Smooth muscle cell (in vitro differentiated cells): ENCODE data around the gene P2RX5. TPM values are rescaled to one million over a fixed set of nuclear protein-coding genes. Genes with fewer than 3 reads are reported as not detected.

ENCODE experiments used
- DNase-seq: peaks from one replicate; lab custom pipeline; 2025; ENCODE audit not compliant: unreplicated experiment; lab: John Stamatoyannopoulos, UW
- H2AFZ ChIP-seq: fragments of 200-600 bp; sonication (generic); 2 replicates; pipeline ENCODE4 v1.6.0; 2016; ENCODE audit warnings: antibody characterized with exemption, low read depth, mild to moderate bottlenecking
- H3F3A ChIP-seq: fragments of 200-600 bp; sonication (generic); 2 replicates; pipeline ENCODE4 v1.6.0; 2017; ENCODE audit warnings: antibody characterized with exemption, low read depth
- H3K27ac ChIP-seq: fragments of 200-600 bp; sonication (generic); 2 replicates; pipeline ENCODE4 v1.5.1; 2016; ENCODE audit warnings: low read depth, mild to moderate bottlenecking
- H3K27me3 ChIP-seq: fragments of 200-600 bp; sonication (generic); 2 replicates; pipeline ENCODE4 v1.6.1; 2016; ENCODE audit warnings: low read depth, mild to moderate bottlenecking
- H3K36me3 ChIP-seq: fragments of 200-600 bp; sonication (generic); 2 replicates; pipeline ENCODE4 v1.5.1; 2016; ENCODE audit warnings: low read depth
- H3K4me1 ChIP-seq: fragments of 200-600 bp; sonication (generic); 2 replicates; pipeline ENCODE4 v1.5.1; 2016; ENCODE audit warnings: low read depth
- H3K4me2 ChIP-seq: fragments of 200-600 bp; sonication (generic); 2 replicates; pipeline ENCODE4 v1.6.0; 2016; ENCODE audit warnings: mild to moderate bottlenecking
- H3K4me3 ChIP-seq: fragments of 200-600 bp; sonication (generic); 2 replicates; pipeline ENCODE4 v1.5.1; 2016; ENCODE audit warnings: mild to moderate bottlenecking
- H3K79me2 ChIP-seq: fragments of 200-600 bp; sonication (generic); 2 replicates; pipeline ENCODE4 v1.6.0; 2016; ENCODE audit warnings: low read depth, mild to moderate bottlenecking
- H3K9ac ChIP-seq: fragments of 200-600 bp; sonication (generic); 2 replicates; pipeline ENCODE4 v1.6.0; 2016; ENCODE audit warnings: low read depth
- H3K9me3 ChIP-seq: fragments of 200-600 bp; sonication (generic); replicated peaks from 2 replicates; pipeline ENCODE4 v1.5.1; 2016; ENCODE audit warnings: low read depth
- H4K20me1 ChIP-seq: fragments of 200-600 bp; sonication (generic); 2 replicates; pipeline ENCODE4 v1.6.0; 2016; ENCODE audit warnings: low read depth
- CTCF ChIP-seq: fragments of 200-600 bp; sonication (generic); IDR thresholded peaks from 2 replicates; pipeline ENCODE4 v1.5.1; 2017; ENCODE audit warnings: borderline replicate concordance, mild to moderate bottlenecking, antibody characterized with exemption; ENCODE audit not compliant: insufficient read depth, poor library complexity, severe bottlenecking
- WGBS: methylation state at CpG from one replicate; pipeline ENCODE4 v1.1.7; 2016; ENCODE audit warnings: low lambda C conversion rate; 5-methylcytosine and 5-hydroxymethylcytosine counted together
- polyA plus RNA-seq: library from polyadenylated mRNA; unstranded; fragments of >200 nt; fragmentation: Nextera tagmentation; extraction: Ambion mirVana; gene quantifications from 2 replicates; pipeline ENCODE4 v1.2.1, GENCODE V29; 2016
- total RNA-seq: library from RNA; depleted of rRNA; stranded (reverse); fragments of >200 nt; gene quantifications from 2 replicates; pipeline ENCODE4 v1.2.3, GENCODE V29; 2014

The P2RX5 gene
- total and polyA plus RNA-seq, 2 experiments from 2014 or later, result not detected

GRCh38 chr17:3678095-3678820, 17.7 kb downstream of the P2RX5 start:
- Histone ChIP-seq H3K36me3 (no peaks in the 10 kb centered on the region), H4K20me1 (no peaks in the 10 kb centered on the region), H3K27me3 (no peaks in the 10 kb centered on the region), H3K79me2 (no peaks in the 10 kb centered on the region), H3F3A (no peaks in the 10 kb centered on the region), H3K9ac (no peak overlapping the region), H3K27ac (no peak overlapping the region), H3K4me1 (no peaks in the 10 kb centered on the region), H3K9me3 (no peaks in the 10 kb centered on the region), H3K4me3 (no peak overlapping the region), H2AFZ (no peak overlapping the region), H3K4me2 (no peak overlapping the region)
- 57% methylated on average over 16 of the region's 16 CpGs for WGBS
- no peak for TF ChIP-seq CTCF
- DNase-seq, result no peak

- H3K36me3 ChIP-seq, result no peaks in the 10 kb centered on the region
- 95% methylated on average over 11 of the region's 11 CpGs for WGBS
- H3K27me3 ChIP-seq, result no peaks in the 10 kb centered on the region
- no peak overlapping the region for H3K4me3 ChIP-seq
- H3K9ac ChIP-seq, result no peak overlapping the region
- no peaks in the 10 kb centered on the region for H3K9me3 ChIP-seq
- no peaks in the 10 kb centered on the region for H4K20me1 ChIP-seq
- no peak overlapping the region for H3K27ac ChIP-seq
- DNase-seq, result no peak
- H3K4me1 ChIP-seq, result no peaks in the 10 kb centered on the region
- no peak for TF ChIP-seq CTCF
- no peak overlapping the region for H2AFZ ChIP-seq
- no peaks in the 10 kb centered on the region for H3K79me2 ChIP-seq
- H3F3A ChIP-seq, result no peaks in the 10 kb centered on the region
- no peak overlapping the region for H3K4me2 ChIP-seq
Measured at GRCh38 chr17:3675886-3676285, 20.1 kb downstream of the P2RX5 start.

GRCh38 chr17:3672571-3672970, 23.4 kb downstream of the P2RX5 start:
- no peak overlapping the region for H3K4me3 ChIP-seq
- TF ChIP-seq CTCF, result no peak
- H3K36me3 ChIP-seq, result no peaks in the 10 kb centered on the region
- peaks cover 24% of the 10 kb centered on the region for H3K79me2 ChIP-seq
- no peaks in the 10 kb centered on the region for H3K9me3 ChIP-seq
- H3K27ac ChIP-seq, result no peak overlapping the region
- DNase-seq, result no peak
- peaks cover 13% of the 10 kb centered on the region for H4K20me1 ChIP-seq
- 98% methylated on average over 4 of the region's 4 CpGs for WGBS
- H3K27me3 ChIP-seq, result no peaks in the 10 kb centered on the region
- no peak overlapping the region for H2AFZ ChIP-seq
- H3F3A ChIP-seq, result no peaks in the 10 kb centered on the region
- peaks cover 4% of the 10 kb centered on the region for H3K4me1 ChIP-seq
- H3K4me2 ChIP-seq, result no peak overlapping the region
- no peak overlapping the region for H3K9ac ChIP-seq

- no peaks in the 10 kb centered on the region for H3K9me3 ChIP-seq
- H3K4me3 ChIP-seq, result peak overlapping the region; percentile 69
- H3K4me2 ChIP-seq, result peak overlapping the region; percentile 90
- no peak overlapping the region for H3K27ac ChIP-seq
- WGBS, result 53% methylated on average over 12 of the region's 12 CpGs
- peaks cover 42% of the 10 kb centered on the region for H3K79me2 ChIP-seq
- TF ChIP-seq CTCF, result no peak
- H3K9ac ChIP-seq, result peak overlapping the region; percentile 89
- H3F3A ChIP-seq, result peaks cover 5% of the 10 kb centered on the region
- no peak for DNase-seq
- peaks cover 43% of the 10 kb centered on the region for H4K20me1 ChIP-seq
- H2AFZ ChIP-seq, result no peak overlapping the region
- H3K36me3 ChIP-seq, result no peaks in the 10 kb centered on the region
- peaks cover 9% of the 10 kb centered on the region for H3K4me1 ChIP-seq
- no peaks in the 10 kb centered on the region for H3K27me3 ChIP-seq
Measured at GRCh38 chr17:3669548-3669947, 26.4 kb downstream of the P2RX5 start.
